ENCODE data around the gene XNDC1N.
"Not testable (repeated sequence)": the region's sequence is repeated elsewhere in the genome, so short reads cannot be mapped to it uniquely, and the experiment has no call there.

The XNDC1N gene

DNA sequence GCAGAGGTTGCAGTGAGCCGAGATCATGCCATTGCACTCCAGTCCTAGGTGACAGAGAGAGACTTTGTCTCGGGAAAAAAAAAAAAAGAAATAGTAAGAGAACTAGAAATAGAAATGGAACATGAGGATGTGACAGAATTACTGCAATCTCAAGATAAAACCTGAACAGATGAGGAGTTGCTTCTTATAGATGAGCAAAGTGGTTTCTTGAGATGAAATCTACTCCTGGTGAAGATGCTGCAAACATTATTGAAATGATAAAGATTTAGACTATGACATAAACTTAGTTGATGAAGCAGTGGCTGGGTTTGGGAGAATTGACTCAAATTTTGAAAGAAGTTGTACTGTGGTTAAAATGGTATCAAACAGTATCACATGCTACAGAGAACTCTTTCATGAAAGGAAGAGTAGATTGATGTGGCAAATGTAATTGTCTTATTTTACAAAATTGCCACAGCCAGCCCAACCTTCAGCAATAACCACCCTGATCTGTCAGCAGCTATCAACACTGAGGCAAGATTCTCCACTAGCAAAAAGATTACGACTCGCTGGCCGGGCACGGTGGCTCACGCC lies 13.7 kb downstream of the XNDC1N start:
- no peak for DNase-seq (ENCODE audit: low spot score in 2 of 2)
- Histone ChIP-seq H3K27me3 (ENCODE audit: low read depth) (no peaks in the 10 kb centered on the region), H3K4me1 (no peaks in the 10 kb centered on the region), H3K4me3 (no peak overlapping the region), H3K9me3 (no peaks in the 10 kb centered on the region), H3K36me3 (replicated peaks) (peaks cover 37% of the 10 kb centered on the region)
- in situ Hi-C loops (cut with MboI; ENCODE audit: low sequenced_read_pairs), result no loop called here

DNA sequence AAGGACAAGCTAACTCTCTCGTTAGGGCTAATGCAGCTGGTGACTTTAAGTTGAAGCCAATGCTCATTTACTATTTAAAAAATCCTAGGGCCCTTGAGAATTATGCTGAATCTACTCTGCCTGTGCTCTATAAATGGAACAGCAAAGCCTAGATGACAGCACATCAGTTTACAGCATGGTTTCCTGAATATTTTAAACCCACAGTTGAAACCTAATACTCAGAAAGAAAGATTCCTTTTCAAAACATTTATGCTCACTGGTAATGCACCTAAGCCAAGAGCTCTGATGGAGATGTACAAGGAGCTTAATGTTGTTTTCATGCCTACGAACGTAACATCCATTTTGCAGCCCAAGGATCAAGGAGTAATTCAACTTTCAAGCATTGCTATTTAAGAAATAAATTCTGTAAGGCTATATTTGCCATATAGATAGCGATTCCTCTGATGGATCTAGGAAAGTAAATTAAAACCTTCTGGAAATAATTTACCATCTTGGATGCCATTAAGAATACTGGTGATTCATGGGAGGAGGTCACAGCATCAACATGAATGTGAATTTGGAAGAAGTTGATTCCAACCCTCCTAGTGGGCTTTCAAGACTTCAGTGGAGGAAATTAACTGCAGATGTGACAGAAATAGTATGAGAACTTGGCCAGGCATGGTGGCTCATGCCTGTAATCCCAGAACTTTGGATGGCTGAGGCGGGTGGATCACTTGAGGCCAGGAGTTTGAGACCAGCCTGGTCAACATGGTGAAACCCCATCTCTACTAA lies 14.5 kb downstream of the XNDC1N start:
- in situ Hi-C loops (cut with MboI; ENCODE audit: low sequenced_read_pairs), result no loop called here
- Histone ChIP-seq H3K36me3 (replicated peaks) (peaks cover 37% of the 10 kb centered on the region), H3K27me3 (ENCODE audit: low read depth) (no peaks in the 10 kb centered on the region), H3K4me3 (no peak overlapping the region), H3K4me1 (no peaks in the 10 kb centered on the region), H3K9me3 (no peaks in the 10 kb centered on the region)
- DNase-seq (ENCODE audit: low spot score in 2 of 2), result no peak

DNA sequence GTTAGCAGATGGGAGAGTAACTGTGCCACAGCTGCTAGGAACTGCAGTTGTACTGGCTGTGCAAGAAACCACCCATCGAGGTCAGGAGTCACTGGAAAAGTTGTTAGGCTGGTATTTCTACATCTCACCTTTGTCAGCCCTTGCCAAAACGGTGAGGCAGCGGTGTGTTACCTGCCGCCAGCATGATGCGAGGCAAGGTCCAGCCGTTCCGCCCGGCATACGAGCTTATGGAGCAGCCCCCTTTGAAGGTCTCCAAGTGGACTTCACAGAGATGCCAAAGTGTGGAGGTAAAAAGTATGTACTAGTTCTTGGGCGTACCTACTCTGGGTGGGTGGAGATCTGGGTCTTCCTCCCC lies 16.4 kb downstream of the XNDC1N start:
- DNase-seq (ENCODE audit: low spot score in 2 of 2); H3K4me1 ChIP-seq; H3K4me3 ChIP-seq; H3K9me3 ChIP-seq; H3K27me3 ChIP-seq (ENCODE audit: low read depth); in situ Hi-C loops (cut with MboI; ENCODE audit: low sequenced_read_pairs): not testable (repeated sequence)
- peaks cover 26% of the 10 kb centered on the region for H3K36me3 ChIP-seq (replicated peaks)

DNA sequence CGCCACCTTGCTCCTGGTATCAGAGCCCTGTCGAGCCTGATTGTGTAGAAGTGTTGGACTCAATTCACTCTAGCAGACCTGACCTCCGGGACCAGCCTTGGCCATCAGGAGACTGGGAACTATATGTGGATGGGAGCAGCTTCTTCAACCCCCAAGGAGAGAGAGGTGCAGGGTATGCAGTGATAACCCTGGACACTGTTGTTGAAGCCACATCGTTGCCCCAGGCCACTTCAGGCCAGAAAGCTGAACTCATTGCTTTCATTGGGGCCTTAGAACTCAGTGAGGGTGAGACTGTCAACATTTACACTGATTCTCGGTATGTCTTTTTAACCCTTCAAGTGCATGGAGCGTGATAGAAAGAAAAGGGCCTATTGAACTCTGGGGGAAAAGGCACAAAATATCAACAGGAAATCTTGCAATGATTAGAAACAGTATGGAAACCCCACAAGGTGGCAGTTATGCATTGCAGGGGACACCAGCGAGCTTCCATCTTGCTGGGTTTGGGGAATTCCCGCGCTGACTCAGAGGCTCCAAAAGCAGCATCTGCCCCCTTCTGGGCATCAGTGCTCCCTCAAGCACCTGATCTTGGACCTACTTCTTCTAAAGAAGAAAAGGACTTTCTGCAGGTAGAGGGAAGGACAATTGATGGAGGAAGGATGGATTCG lies 16.9 kb downstream of the XNDC1N start:
- H3K36me3 ChIP-seq (replicated peaks), result peaks cover 23% of the 10 kb centered on the region
- H3K9me3 ChIP-seq; H3K27me3 ChIP-seq (ENCODE audit: low read depth); H3K4me3 ChIP-seq; DNase-seq (ENCODE audit: low spot score in 2 of 2); in situ Hi-C loops (cut with MboI; ENCODE audit: low sequenced_read_pairs); H3K4me1 ChIP-seq: not testable (repeated sequence)

DNA sequence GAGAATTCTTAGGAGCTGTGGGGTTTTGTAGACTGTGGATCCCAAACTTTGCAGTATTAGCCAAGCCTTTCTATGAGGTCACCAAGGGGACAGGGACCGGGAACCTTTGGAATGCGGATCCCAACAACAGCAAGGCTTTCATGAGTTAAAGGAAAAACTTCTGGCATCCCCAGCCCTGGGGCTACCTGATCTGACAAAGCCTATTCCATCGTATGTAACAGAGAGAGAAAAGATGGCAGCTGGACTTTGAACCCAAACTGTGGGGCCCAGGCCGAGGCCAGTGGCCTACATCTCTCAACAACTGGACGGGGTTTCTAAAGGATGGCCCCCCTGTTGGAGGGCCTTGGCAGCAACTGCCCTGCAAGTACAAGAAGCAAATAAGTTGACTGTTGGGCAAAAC lies 17.6 kb downstream of the XNDC1N start:
- H3K27me3 ChIP-seq (ENCODE audit: low read depth); DNase-seq (ENCODE audit: low spot score in 2 of 2); H3K4me1 ChIP-seq; H3K9me3 ChIP-seq; in situ Hi-C loops (cut with MboI; ENCODE audit: low sequenced_read_pairs); H3K4me3 ChIP-seq: not testable (repeated sequence)
- peaks cover 16% of the 10 kb centered on the region for H3K36me3 ChIP-seq (replicated peaks)

DNA sequence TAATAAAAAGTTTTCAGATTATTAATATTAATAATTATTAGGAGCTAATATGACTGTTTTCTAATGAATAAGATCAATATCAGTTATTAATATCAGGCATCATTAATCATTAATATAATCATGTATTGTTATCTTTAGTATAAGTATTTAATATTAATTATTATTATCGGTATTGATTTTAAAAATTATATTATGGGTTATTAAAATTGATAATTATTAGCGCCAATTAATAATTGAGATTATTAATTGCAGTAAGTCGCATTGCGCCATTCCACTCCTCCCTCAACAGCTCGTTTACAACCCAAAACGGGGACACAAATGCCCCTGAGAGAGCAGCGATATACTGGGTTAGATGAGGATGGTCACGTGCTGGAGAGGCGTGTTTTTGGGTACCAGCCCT lies 20.2 kb downstream of the XNDC1N start:
- Histone ChIP-seq H3K4me3 (no peak overlapping the region), H3K27me3 (ENCODE audit: low read depth) (no peaks in the 10 kb centered on the region), H3K9me3 (no peaks in the 10 kb centered on the region), H3K36me3 (replicated peaks) (peaks cover 3% of the 10 kb centered on the region; the same call in 1 of the 2 replicates), H3K4me1 (no peaks in the 10 kb centered on the region)
- in situ Hi-C loops (cut with MboI; ENCODE audit: low sequenced_read_pairs), result no loop called here
- no peak for DNase-seq (ENCODE audit: low spot score in 2 of 2)

DNA sequence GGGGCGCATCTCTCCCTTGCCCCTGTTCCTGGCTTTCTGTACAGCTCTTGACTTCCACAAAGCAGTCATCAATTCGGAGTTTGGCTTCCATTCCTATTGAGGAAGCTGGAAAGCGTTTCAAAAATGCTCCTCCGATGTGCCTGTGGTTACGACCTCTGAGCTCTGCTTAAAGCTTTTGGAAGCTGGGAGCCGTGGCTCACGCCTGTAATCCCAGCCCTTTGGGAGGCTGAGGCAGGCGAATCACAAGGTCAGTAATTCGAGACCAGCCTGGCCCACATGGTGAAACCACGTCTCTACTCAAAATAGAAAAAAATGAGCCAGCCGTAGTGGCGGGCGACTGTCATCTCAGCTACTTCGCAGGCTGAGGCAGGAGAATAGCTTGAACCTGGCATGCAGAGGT lies 27.3 kb downstream of the XNDC1N start:
- not testable (repeated sequence) for DNase-seq (ENCODE audit: low spot score in 2 of 2)

DNA sequence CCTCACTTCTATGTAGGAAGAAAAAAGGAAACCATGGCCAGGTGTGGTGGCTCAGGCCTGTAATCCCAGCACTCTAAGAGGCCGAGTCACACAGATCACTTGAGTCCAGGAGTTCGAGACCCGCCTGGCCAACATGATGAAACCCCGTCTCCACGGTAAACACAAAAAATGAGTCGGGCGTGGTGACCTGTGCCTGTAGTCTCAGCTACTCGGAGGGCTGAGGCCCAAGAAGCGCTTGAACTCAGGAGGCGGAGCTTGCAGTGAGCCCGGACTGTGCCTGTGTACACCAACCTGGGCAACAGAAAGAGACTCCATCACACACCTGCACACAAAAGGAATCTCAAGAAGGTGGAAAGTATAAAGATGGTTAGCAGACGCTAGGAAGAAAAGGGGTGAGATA lies 32.4 kb downstream of the XNDC1N start:
- Histone ChIP-seq H3K4me1 (no peaks in the 10 kb centered on the region), H3K9me3 (no peaks in the 10 kb centered on the region), H3K4me3 (no peak overlapping the region), H3K36me3 (replicated peaks) (no peaks in the 10 kb centered on the region), H3K27me3 (ENCODE audit: low read depth) (no peaks in the 10 kb centered on the region)
- in situ Hi-C loops (cut with MboI; ENCODE audit: low sequenced_read_pairs), result no loop called here
- no peak for DNase-seq (ENCODE audit: low spot score in 2 of 2)

More for the DNA sequence above, 27.3 kb downstream of the XNDC1N start:
- in situ Hi-C loops (cut with MboI; ENCODE audit: low sequenced_read_pairs); H3K36me3 ChIP-seq (replicated peaks); H3K27me3 ChIP-seq (ENCODE audit: low read depth); H3K4me1 ChIP-seq; H3K9me3 ChIP-seq; H3K4me3 ChIP-seq: not testable (repeated sequence)

DNA sequence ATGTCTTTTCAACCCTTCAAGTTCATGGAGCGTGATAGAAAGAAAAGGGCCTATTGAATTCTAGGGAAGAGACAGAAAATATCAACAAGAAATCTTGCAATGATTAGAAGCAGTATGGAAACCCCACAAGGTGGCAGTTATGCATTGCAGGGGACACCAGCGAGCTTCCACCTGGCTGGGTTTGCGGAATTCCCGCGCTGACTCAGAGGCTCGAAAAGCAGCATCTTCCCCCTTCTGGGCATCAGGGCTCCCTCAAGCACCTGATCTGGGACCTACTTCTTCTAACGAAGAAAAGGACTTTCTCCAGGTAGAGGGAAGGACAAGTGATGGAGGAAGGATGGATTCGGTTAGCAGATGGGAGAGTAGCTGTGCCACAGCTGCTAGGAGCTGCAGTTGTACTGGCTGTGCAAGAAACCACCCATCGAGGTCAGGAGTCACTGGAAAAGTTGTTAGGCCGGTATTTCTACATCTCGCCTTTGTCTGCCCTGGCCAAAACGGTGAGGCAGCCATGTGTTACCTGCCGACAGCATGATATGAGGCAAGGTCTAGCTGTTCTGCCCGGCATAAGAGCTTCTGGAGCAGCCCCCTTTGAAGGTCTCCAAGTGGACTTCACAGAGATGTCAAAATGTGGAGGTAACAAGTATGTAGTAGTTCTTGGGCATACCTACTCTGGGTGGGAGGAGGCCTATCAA lies 39.1 kb downstream of the XNDC1N start:
- in situ Hi-C loops (cut with MboI; ENCODE audit: low sequenced_read_pairs); H3K27me3 ChIP-seq (ENCODE audit: low read depth); H3K4me1 ChIP-seq; H3K36me3 ChIP-seq (replicated peaks); DNase-seq (ENCODE audit: low spot score in 2 of 2); H3K4me3 ChIP-seq; H3K9me3 ChIP-seq: not testable (repeated sequence)

DNA sequence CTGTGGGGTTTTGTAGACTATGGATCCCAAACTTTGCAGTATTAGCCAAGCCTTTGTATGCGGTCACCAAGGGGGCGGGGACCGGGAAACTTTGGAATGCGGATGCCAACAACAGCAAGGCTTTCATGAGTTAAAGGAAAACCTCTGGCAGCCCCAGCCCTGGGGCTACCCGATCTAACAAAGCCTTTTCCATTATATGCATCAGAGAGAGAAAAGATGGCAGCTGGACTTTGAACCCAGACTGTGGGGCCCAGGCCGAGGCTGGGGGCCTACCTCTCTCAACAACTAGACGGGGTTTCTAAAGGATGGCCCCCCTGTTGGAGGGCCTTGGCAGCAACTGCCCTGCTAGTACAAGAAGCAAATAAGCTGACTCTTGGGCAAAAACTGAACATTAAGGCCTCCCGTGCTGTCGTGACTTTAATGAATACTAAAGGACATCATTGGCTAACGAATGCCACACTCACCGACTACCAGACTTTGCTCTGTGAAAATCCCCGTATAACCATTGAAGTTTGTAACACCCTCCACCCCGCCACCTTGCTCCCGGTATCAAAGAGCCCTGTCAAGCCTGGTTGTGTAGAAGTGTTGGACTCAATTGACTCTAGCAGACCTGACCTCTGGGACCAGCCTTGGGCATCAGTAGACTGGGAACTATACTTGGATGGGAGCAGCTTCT lies 39.9 kb downstream of the XNDC1N start:
- in situ Hi-C loops (cut with MboI; ENCODE audit: low sequenced_read_pairs); H3K4me1 ChIP-seq; H3K36me3 ChIP-seq (replicated peaks); H3K27me3 ChIP-seq (ENCODE audit: low read depth); H3K9me3 ChIP-seq; H3K4me3 ChIP-seq; DNase-seq (ENCODE audit: low spot score in 2 of 2): not testable (repeated sequence)

DNA sequence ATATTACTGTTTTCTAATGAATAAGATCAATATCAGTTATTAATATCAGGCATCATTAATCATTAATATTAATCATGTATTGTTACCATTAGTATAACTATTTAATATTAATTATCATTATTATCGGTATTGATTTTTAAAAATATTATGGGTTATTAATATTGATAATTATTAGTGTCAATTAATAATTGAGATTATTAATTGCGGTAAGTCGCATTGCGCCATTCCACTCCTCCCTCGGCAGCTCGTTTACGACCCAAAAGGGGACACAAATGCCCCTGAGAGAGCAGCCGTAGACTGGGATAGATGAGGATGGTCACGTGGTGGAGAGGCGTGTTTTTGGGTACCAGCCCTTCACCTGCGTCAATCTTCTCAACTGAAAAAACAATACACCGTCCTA lies 42.6 kb downstream of the XNDC1N start:
- H3K36me3 ChIP-seq (replicated peaks); H3K27me3 ChIP-seq (ENCODE audit: low read depth); H3K4me3 ChIP-seq; in situ Hi-C loops (cut with MboI; ENCODE audit: low sequenced_read_pairs); H3K4me1 ChIP-seq; H3K9me3 ChIP-seq; DNase-seq (ENCODE audit: low spot score in 2 of 2): not testable (repeated sequence)

Data from HAP-1 (cell line).